ENCODE data around the gene MAVS. TPM values are rescaled to one million over a fixed set of nuclear protein-coding genes. Genes with fewer than 3 reads are reported as not detected.

MAVS gene
- total RNA-seq, 1 donor, result 32.4 TPM

- TF ChIP-seq CTCF (IDR thresholded peaks at IDR 0.05; ENCODE audit: insufficient read depth, low read depth, low read length), result no peak
- no peak overlapping the region for H3K4me3 ChIP-seq (ENCODE audit: low read depth, low read length)
- no peak for DNase-seq (ENCODE audit: low read depth)
These were observed 45.8 kb upstream of the MAVS start for GRCh38 chr20:3800878-3801260.

GRCh38 chr20:3801299-3801698 is 45.3 kb upstream of the MAVS start:
- DNase-seq (ENCODE audit: low read depth), result no peak
- no peak for TF ChIP-seq CTCF (IDR thresholded peaks at IDR 0.05; ENCODE audit: insufficient read depth, low read depth, low read length)
- no peak overlapping the region for H3K4me3 ChIP-seq (ENCODE audit: low read depth, low read length)

GRCh38 chr20:3801846-3802245 is 44.8 kb upstream of the MAVS start:
- H3K4me3 ChIP-seq (ENCODE audit: low read depth, low read length), result no peak overlapping the region
- TF ChIP-seq CTCF (IDR thresholded peaks at IDR 0.05; ENCODE audit: insufficient read depth, low read depth, low read length), result no peak
- DNase-seq (ENCODE audit: low read depth), result no peak

- no peak for DNase-seq (ENCODE audit: low read depth)
These were observed 44.0 kb upstream of the MAVS start for GRCh38 chr20:3802524-3803239.

GRCh38 chr20:3803289-3803688 is 43.3 kb upstream of the MAVS start:
- TF ChIP-seq CTCF (IDR thresholded peaks at IDR 0.05; ENCODE audit: insufficient read depth, low read depth, low read length), result no peak
- H3K4me3 ChIP-seq (ENCODE audit: low read depth, low read length), result no peak overlapping the region
- DNase-seq (ENCODE audit: low read depth), result no peak

More at GRCh38 chr20:3802524-3803239, 44.0 kb upstream of the MAVS start:
- H3K4me3 ChIP-seq (ENCODE audit: low read depth, low read length), result no peak overlapping the region
- no peak for TF ChIP-seq CTCF (IDR thresholded peaks at IDR 0.05; ENCODE audit: insufficient read depth, low read depth, low read length)

- H3K4me3 ChIP-seq (ENCODE audit: low read depth, low read length), result no peak overlapping the region
- DNase-seq (ENCODE audit: low read depth), result no peak
- no peak for TF ChIP-seq CTCF (IDR thresholded peaks at IDR 0.05; ENCODE audit: insufficient read depth, low read depth, low read length)
These were observed 42.8 kb upstream of the MAVS start for GRCh38 chr20:3803854-3804253.

- no peak for TF ChIP-seq CTCF (IDR thresholded peaks at IDR 0.05; ENCODE audit: insufficient read depth, low read depth, low read length)
- H3K4me3 ChIP-seq (ENCODE audit: low read depth, low read length), result no peak overlapping the region
- no peak for DNase-seq (ENCODE audit: low read depth)
These were observed 42.3 kb upstream of the MAVS start for GRCh38 chr20:3804254-3804751.
